H9 (cell line): ENCODE results near the gene HTT-AS. TPM values are rescaled to one million over a fixed set of nuclear protein-coding genes. Genes with fewer than 3 reads are reported as not detected.

ENCODE experiments used
- DNase-seq: peaks from one replicate; pipeline ENCODE4 v3.0.0-alpha.2; 2017
- H2AFZ ChIP-seq: one replicate; pipeline ENCODE4 v1.6.1; 2013; ENCODE audit warnings: mild to moderate bottlenecking, low read length, control low read depth, moderate library complexity
- H2AK5ac ChIP-seq: 2 replicates; pipeline ENCODE4 v1.6.1; 2013; ENCODE audit warnings: low read length, control low read depth, mixed read lengths; ENCODE audit not compliant: insufficient read length
- H2BK120ac ChIP-seq: one replicate; pipeline ENCODE4 v1.6.1; 2013; ENCODE audit warnings: low read depth, mild to moderate bottlenecking, low read length, control low read depth, inconsistent platforms; ENCODE audit not compliant: poor library complexity, severe bottlenecking
- H2BK12ac ChIP-seq: 2 replicates; pipeline ENCODE4 v1.6.1; 2013; ENCODE audit warnings: low read length, control low read depth, mixed read lengths, low read depth; ENCODE audit not compliant: insufficient read length
- H2BK15ac ChIP-seq: 2 replicates; pipeline ENCODE4 v1.6.1; 2013; ENCODE audit warnings: low read depth, low read length, control low read depth
- H2BK20ac ChIP-seq: one replicate; pipeline ENCODE4 v1.6.1; 2013; ENCODE audit warnings: low read depth, mild to moderate bottlenecking, low read length, control low read depth, inconsistent platforms; ENCODE audit not compliant: poor library complexity, severe bottlenecking
- H2BK5ac ChIP-seq: 2 replicates; pipeline ENCODE4 v1.6.1; 2013; ENCODE audit warnings: low read length, control low read depth, mixed read lengths; ENCODE audit not compliant: insufficient read length
- H3K14ac ChIP-seq: 2 replicates; pipeline ENCODE4 v1.6.1; 2013; ENCODE audit warnings: low read length, control low read depth; ENCODE audit not compliant: insufficient read depth
- H3K18ac ChIP-seq: 2 replicates; pipeline ENCODE4 v1.6.1; 2013; ENCODE audit warnings: low read depth, mild to moderate bottlenecking, mixed read lengths, low read length, control low read depth; ENCODE audit not compliant: insufficient read length
- H3K23ac ChIP-seq: 2 replicates; pipeline ENCODE4 v1.6.1; 2013; ENCODE audit warnings: low read length, control low read depth, mixed read lengths, low read depth; ENCODE audit not compliant: insufficient read length
- H3K23me2 ChIP-seq: 2 replicates; pipeline ENCODE4 v1.6.1; 2013; ENCODE audit warnings: low read depth, mild to moderate bottlenecking, mixed read lengths, low read length, control low read depth; ENCODE audit not compliant: insufficient read length, poor library complexity, severe bottlenecking
- H3K27ac ChIP-seq: 2 replicates; pipeline ENCODE4 v1.5.1; 2013; ENCODE audit warnings: low read length, control low read depth, mixed read lengths, low read depth; ENCODE audit not compliant: insufficient read length
- H3K27me3 ChIP-seq: 2 replicates; pipeline ENCODE4 v1.6.1; 2013; ENCODE audit warnings: low read length, control low read depth, inconsistent platforms; ENCODE audit not compliant: insufficient read depth
- H3K4ac ChIP-seq: 2 replicates; pipeline ENCODE4 v1.6.1; 2013; ENCODE audit warnings: low read depth, mild to moderate bottlenecking, control low read depth, inconsistent platforms, low read length, moderate library complexity
- H3K4me1 ChIP-seq: 2 replicates; pipeline ENCODE4 v1.6.1; 2013; ENCODE audit warnings: low read length, control low read depth, inconsistent platforms; ENCODE audit not compliant: insufficient read depth
- H3K4me2 ChIP-seq: 2 replicates; pipeline ENCODE4 v1.6.1; 2013; ENCODE audit warnings: low read length, control low read depth, mixed read lengths; ENCODE audit not compliant: insufficient read length, insufficient read depth
- H3K56ac ChIP-seq: 2 replicates; pipeline ENCODE4 v1.6.1; 2013; ENCODE audit warnings: low read depth, mild to moderate bottlenecking, mixed read lengths, low read length, control low read depth; ENCODE audit not compliant: insufficient read length
- H3K79me1 ChIP-seq: 2 replicates; pipeline ENCODE4 v1.6.1; 2013; ENCODE audit warnings: low read depth, mild to moderate bottlenecking, moderate library complexity, low read length, control low read depth, inconsistent platforms; ENCODE audit not compliant: insufficient read depth, poor library complexity, severe bottlenecking
- H3K79me2 ChIP-seq: 2 replicates; pipeline ENCODE4 v1.6.1; 2013; ENCODE audit warnings: low read length, control low read depth, inconsistent platforms; ENCODE audit not compliant: insufficient read depth
- H3K9ac ChIP-seq: 2 replicates; pipeline ENCODE4 v1.6.1; 2013; ENCODE audit warnings: low read length, control low read depth, mixed read lengths; ENCODE audit not compliant: insufficient read length; ENCODE audit errors: extremely low read depth
- H3K9me3 ChIP-seq: one replicate; pipeline ENCODE4 v1.6.1; 2013; ENCODE audit warnings: low read depth, low read length, inconsistent platforms; ENCODE audit not compliant: control insufficient read depth
- H3T11ph ChIP-seq: one replicate; pipeline ENCODE4 v1.6.1; 2013; ENCODE audit warnings: mild to moderate bottlenecking, low read length, control low read depth, inconsistent platforms
- H4K20me1 ChIP-seq: one replicate; pipeline ENCODE4 v1.6.1; 2013; ENCODE audit not compliant: control insufficient read depth, insufficient read length, insufficient read depth
- H4K5ac ChIP-seq: 2 replicates; pipeline ENCODE4 v1.6.1; 2013; ENCODE audit warnings: low read depth, mild to moderate bottlenecking, mixed read lengths, low read length, control low read depth; ENCODE audit not compliant: insufficient read length
- H4K8ac ChIP-seq: replicated peaks from 2 replicates; pipeline ENCODE4 v1.6.1; 2013; ENCODE audit warnings: low read length, control low read depth, mixed read lengths, low read depth; ENCODE audit not compliant: insufficient read length
- H4K91ac ChIP-seq: 2 replicates; pipeline ENCODE4 v1.6.1; 2013; ENCODE audit warnings: low read depth, mild to moderate bottlenecking, moderate library complexity, mixed read lengths, low read length, control low read depth; ENCODE audit not compliant: insufficient read length
- H3K27ac Mint-ChIP-seq, 3 experiments: 2 replicates in 2 of 3; 3 replicates in 1 of 3; pipeline ENCODE4 v1.8.0; 2020 to 2021; ENCODE audit warnings: mixed read lengths in 3 of 3, mild to moderate bottlenecking in 1 of 3, moderate library complexity in 1 of 3
- H3K27me3 Mint-ChIP-seq: 2 replicates; pipeline ENCODE4 v1.8.0; 2021; ENCODE audit warnings: low read depth, mild to moderate bottlenecking, moderate library complexity, mixed read lengths
- H3K36me3 Mint-ChIP-seq, 3 experiments: 2 replicates in 2 of 3; 3 replicates in 1 of 3; pipeline ENCODE4 v1.8.0; 2020 to 2021; ENCODE audit warnings: low read depth in 3 of 3, mixed read lengths in 3 of 3; ENCODE audit not compliant: insufficient read depth in 1 of 3
- H3K4me1 Mint-ChIP-seq, 2 experiments: 2 replicates each; pipeline ENCODE4 v1.8.0; 2020; ENCODE audit warnings: mixed read lengths in 2 of 2
- H3K4me3 Mint-ChIP-seq, 2 experiments: 2 replicates in 1 of 2; 3 replicates in 1 of 2; pipeline ENCODE4 v1.8.0; 2020 to 2021; ENCODE audit warnings: mild to moderate bottlenecking in 2 of 2, mixed read lengths in 2 of 2, moderate library complexity in 1 of 2
- H3K9me3 Mint-ChIP-seq, 2 experiments: 2 replicates in 1 of 2; 3 replicates in 1 of 2; pipeline ENCODE4 v1.8.0; 2020; ENCODE audit warnings: mild to moderate bottlenecking in 2 of 2, mixed read lengths in 2 of 2, moderate library complexity in 1 of 2
- CTCF ChIP-seq: fragments of 200-600 bp; sonication (generic); conservative IDR thresholded peaks from 3 replicates; pipeline ENCODE4 v1.8.0; 2021; ENCODE audit warnings: antibody characterized with exemption, mild to moderate bottlenecking
- WGBS: extraction: QIAGEN DNeasy Blood & Tissue Kit; methylation state at CpG from one replicate; pipeline ENCODE4 v1.1.7; 2013; ENCODE audit warnings: missing lambda C conversion rate, low lambda C conversion rate, mixed read lengths; ENCODE audit not compliant: insufficient read length; ENCODE audit errors: extremely low coverage; 5-methylcytosine and 5-hydroxymethylcytosine counted together
- total RNA-seq: library from RNA; stranded (reverse); gene quantifications from 2 replicates; pipeline ENCODE4 v1.2.1, GENCODE V29; 2021

HTT-AS gene
- total RNA-seq, 1 experiment from 2014 or later, result not detected

GRCh38 chr4:3112201-3112600 is 37.9 kb upstream of the HTT-AS start:
- no peaks in the 10 kb centered on the region for H3K79me1 ChIP-seq
- no peak overlapping the region for H4K5ac ChIP-seq
- no peaks in the 10 kb centered on the region for H4K20me1 ChIP-seq
- peaks cover 3% of the 10 kb centered on the region in 2 experiments; a peak in 2 of 5 replicates for H3K9me3 Mint-ChIP-seq
- no peaks in the 10 kb centered on the region; the same call in 1 of the 2 replicates for H3K79me2 ChIP-seq
- no peak for TF ChIP-seq CTCF
- H2BK20ac ChIP-seq, result no peak overlapping the region
- no peak overlapping the region for H2BK120ac ChIP-seq
- no peak for DNase-seq
- H3K27me3 ChIP-seq, result no peaks in the 10 kb centered on the region; the same call in 1 of the 2 replicates
- no peak overlapping the region for H2AFZ ChIP-seq
- H3K4ac ChIP-seq, result no peak overlapping the region
- H3K9me3 ChIP-seq, result no peaks in the 10 kb centered on the region
- no peak overlapping the region for H3K14ac ChIP-seq
- H2BK5ac ChIP-seq, result no peak overlapping the region
- H3K56ac ChIP-seq, result no peak overlapping the region
- H3K27ac ChIP-seq, result no peak overlapping the region
- H3K4me1 Mint-ChIP-seq, result peaks cover 9 to 10% of the 10 kb centered on the region in 2 experiments
- 0 out of 2 replicates have a peak, but pooled peaks cover 3% of the 10 kb centered on the region for H3K4me1 ChIP-seq
- no peak overlapping the region for H3K4me3 Mint-ChIP-seq
- no peak overlapping the region for H2AK5ac ChIP-seq
- H2BK12ac ChIP-seq, result no peak overlapping the region
- WGBS, result no CpG with 5 or more reads among the region's 4 CpGs
- no peak overlapping the region for H3K18ac ChIP-seq
- H3T11ph ChIP-seq, result no peak overlapping the region
- no peak overlapping the region for H4K8ac ChIP-seq
- no peak overlapping the region for H4K91ac ChIP-seq
- peak overlapping the region in 1 of 3 experiments; percentile 5; a peak in 2 of 7 replicates for H3K27ac Mint-ChIP-seq
- no peak overlapping the region for H3K23ac ChIP-seq
- H2BK15ac ChIP-seq, result no peak overlapping the region
- H3K36me3 Mint-ChIP-seq, result peaks cover 73 to 94% (median 94%) of the 10 kb centered on the region in 3 experiments
- no peak overlapping the region for H3K9ac ChIP-seq
- H3K23me2 ChIP-seq, result no peaks in the 10 kb centered on the region
- H3K4me2 ChIP-seq, result no peak overlapping the region
- no peaks in the 10 kb centered on the region for H3K27me3 Mint-ChIP-seq
